Measurements from ENCODE around the gene CCBE1.

GRCh38 chr18:59627414-59627813 is 69.8 kb downstream of the CCBE1 start:
- TF ChIP-seq, protein P1, sequence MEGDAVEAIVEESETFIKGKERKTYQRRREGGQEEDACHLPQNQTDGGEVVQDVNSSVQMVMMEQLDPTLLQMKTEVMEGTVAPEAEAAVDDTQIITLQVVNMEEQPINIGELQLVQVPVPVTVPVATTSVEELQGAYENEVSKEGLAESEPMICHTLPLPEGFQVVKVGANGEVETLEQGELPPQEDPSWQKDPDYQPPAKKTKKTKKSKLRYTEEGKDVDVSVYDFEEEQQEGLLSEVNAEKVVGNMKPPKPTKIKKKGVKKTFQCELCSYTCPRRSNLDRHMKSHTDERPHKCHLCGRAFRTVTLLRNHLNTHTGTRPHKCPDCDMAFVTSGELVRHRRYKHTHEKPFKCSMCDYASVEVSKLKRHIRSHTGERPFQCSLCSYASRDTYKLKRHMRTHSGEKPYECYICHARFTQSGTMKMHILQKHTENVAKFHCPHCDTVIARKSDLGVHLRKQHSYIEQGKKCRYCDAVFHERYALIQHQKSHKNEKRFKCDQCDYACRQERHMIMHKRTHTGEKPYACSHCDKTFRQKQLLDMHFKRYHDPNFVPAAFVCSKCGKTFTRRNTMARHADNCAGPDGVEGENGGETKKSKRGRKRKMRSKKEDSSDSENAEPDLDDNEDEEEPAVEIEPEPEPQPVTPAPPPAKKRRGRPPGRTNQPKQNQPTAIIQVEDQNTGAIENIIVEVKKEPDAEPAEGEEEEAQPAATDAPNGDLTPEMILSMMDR (IDR thresholded peaks at IDR 0.05) = no peak
- no peak for TF ChIP-seq POLR2A (IDR thresholded peaks at IDR 0.05)

Data from adrenal gland (tissue), 5 donors.